A549 (cell line): ENCODE measurements around the gene PRDM2.

ENCODE experiments used
- EHF ChIP-seq: fragments of 250-450 bp; sonication (Bioruptor Pico); IDR thresholded peaks from 2 replicates; pipeline ENCODE4 v1.5.0; 2020; ENCODE audit warnings: mild to moderate bottlenecking
- EP300 ChIP-seq, 2 experiments: fragments of >200 bp; sonication (Bioruptor Twin); formaldehyde crosslinking; IDR thresholded peaks; 2 replicates in 1 of 2; 3 replicates in 1 of 2; pipeline ENCODE4 v1.6.1; 2016 to 2017
- FOSB ChIP-seq: fragments of 250-450 bp; sonication (Bioruptor Pico); IDR thresholded peaks from 2 replicates; pipeline ENCODE4 v1.5.0; 2020; ENCODE audit warnings: mild to moderate bottlenecking, moderate library complexity
- JUN ChIP-seq, 2 experiments: fragments of >200 bp; sonication (Bioruptor Twin); formaldehyde crosslinking; IDR thresholded peaks; 2 replicates in 1 of 2; 3 replicates in 1 of 2; pipeline ENCODE4 v1.6.1; 2016 to 2017
- RCOR1 ChIP-seq: fragments of 150-350 bp; IDR thresholded peaks from 2 replicates; pipeline ENCODE4 v1.6.1; 2014; ENCODE audit warnings: antibody characterized with exemption, low read length, low read depth
- ZFP36 ChIP-seq: fragments of 450-650 bp; IDR thresholded peaks from 2 replicates; pipeline ENCODE4 v1.6.1; 2014; ENCODE audit warnings: borderline replicate concordance; ENCODE audit not compliant: partially characterized antibody
- TF ChIP-seq, protein P1 (sequence below): fragments of >200 bp; sonication (Bioruptor Twin); formaldehyde crosslinking; IDR thresholded peaks from 3 replicates; pipeline ENCODE4 v1.5.1; 2016
- TF ChIP-seq, protein P2 (sequence below): IDR thresholded peaks from 2 replicates; pipeline ENCODE4 v1.6.1; 2012
- TF ChIP-seq, protein P3 (sequence below): IDR thresholded peaks from 2 replicates; pipeline ENCODE4 v1.6.1; 2012
- TF ChIP-seq, protein P4 (sequence below): fragments of 200-600 bp; sonication (generic); IDR thresholded peaks from 2 replicates; pipeline ENCODE4 v1.6.1; 2016; ENCODE audit warnings: antibody characterized with exemption, mild to moderate bottlenecking, moderate library complexity

DNA sequence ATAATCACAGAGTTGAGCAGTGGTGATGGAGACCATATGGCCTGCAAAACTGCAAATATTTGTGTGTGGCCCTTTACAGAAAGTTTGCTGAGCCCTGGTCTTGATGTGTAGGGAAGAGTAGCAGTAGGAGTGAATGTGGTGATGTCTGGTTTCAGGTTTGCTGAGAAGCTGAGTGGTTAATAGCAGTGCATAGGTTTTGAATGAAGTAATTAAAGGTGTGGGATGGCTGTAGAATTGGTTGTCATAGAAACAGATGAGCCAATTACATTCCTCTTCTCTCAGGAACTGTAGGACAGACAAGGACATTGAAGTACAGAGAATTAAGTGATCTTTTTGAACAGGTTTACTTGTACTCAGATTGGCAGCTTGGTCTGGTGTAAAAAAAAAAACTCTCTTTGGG, 37.4 kb downstream of the PRDM2 start:
- TF ChIP-seq, protein P1, sequence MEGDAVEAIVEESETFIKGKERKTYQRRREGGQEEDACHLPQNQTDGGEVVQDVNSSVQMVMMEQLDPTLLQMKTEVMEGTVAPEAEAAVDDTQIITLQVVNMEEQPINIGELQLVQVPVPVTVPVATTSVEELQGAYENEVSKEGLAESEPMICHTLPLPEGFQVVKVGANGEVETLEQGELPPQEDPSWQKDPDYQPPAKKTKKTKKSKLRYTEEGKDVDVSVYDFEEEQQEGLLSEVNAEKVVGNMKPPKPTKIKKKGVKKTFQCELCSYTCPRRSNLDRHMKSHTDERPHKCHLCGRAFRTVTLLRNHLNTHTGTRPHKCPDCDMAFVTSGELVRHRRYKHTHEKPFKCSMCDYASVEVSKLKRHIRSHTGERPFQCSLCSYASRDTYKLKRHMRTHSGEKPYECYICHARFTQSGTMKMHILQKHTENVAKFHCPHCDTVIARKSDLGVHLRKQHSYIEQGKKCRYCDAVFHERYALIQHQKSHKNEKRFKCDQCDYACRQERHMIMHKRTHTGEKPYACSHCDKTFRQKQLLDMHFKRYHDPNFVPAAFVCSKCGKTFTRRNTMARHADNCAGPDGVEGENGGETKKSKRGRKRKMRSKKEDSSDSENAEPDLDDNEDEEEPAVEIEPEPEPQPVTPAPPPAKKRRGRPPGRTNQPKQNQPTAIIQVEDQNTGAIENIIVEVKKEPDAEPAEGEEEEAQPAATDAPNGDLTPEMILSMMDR = no peak
- TF ChIP-seq, protein P2, sequence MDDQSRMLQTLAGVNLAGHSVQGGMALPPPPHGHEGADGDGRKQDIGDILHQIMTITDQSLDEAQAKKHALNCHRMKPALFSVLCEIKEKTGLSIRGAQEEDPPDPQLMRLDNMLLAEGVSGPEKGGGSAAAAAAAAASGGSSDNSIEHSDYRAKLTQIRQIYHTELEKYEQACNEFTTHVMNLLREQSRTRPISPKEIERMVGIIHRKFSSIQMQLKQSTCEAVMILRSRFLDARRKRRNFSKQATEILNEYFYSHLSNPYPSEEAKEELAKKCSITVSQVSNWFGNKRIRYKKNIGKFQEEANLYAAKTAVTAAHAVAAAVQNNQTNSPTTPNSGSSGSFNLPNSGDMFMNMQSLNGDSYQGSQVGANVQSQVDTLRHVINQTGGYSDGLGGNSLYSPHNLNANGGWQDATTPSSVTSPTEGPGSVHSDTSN = no peak
- TF ChIP-seq, protein P3, sequence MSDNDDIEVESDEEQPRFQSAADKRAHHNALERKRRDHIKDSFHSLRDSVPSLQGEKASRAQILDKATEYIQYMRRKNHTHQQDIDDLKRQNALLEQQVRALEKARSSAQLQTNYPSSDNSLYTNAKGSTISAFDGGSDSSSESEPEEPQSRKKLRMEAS = no peak
- no peak for TF ChIP-seq EP300 (IDR thresholded peaks at IDR 0.05)
- TF ChIP-seq ZFP36 = no peak
- TF ChIP-seq EHF (CRISPR knock-in tag) = no peak
- TF ChIP-seq FOSB = no peak
- no peak for TF ChIP-seq JUN (IDR thresholded peaks at IDR 0.05)
- TF ChIP-seq, protein P4, sequence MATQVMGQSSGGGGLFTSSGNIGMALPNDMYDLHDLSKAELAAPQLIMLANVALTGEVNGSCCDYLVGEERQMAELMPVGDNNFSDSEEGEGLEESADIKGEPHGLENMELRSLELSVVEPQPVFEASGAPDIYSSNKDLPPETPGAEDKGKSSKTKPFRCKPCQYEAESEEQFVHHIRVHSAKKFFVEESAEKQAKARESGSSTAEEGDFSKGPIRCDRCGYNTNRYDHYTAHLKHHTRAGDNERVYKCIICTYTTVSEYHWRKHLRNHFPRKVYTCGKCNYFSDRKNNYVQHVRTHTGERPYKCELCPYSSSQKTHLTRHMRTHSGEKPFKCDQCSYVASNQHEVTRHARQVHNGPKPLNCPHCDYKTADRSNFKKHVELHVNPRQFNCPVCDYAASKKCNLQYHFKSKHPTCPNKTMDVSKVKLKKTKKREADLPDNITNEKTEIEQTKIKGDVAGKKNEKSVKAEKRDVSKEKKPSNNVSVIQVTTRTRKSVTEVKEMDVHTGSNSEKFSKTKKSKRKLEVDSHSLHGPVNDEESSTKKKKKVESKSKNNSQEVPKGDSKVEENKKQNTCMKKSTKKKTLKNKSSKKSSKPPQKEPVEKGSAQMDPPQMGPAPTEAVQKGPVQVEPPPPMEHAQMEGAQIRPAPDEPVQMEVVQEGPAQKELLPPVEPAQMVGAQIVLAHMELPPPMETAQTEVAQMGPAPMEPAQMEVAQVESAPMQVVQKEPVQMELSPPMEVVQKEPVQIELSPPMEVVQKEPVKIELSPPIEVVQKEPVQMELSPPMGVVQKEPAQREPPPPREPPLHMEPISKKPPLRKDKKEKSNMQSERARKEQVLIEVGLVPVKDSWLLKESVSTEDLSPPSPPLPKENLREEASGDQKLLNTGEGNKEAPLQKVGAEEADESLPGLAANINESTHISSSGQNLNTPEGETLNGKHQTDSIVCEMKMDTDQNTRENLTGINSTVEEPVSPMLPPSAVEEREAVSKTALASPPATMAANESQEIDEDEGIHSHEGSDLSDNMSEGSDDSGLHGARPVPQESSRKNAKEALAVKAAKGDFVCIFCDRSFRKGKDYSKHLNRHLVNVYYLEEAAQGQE = no peak
- TF ChIP-seq RCOR1 = no peak
